ENCODE data around the gene NKX3-2. TPM values are rescaled to one million over a fixed set of nuclear protein-coding genes. Genes with fewer than 3 reads are reported as not detected.

NKX3-2 gene
- total RNA-seq, 6 donors from 2014 or later = 0.49 TPM; not detected in 5

GRCh38 chr4:13534344-13535063, 9.8 kb downstream of the NKX3-2 start:
- no peaks in the 10 kb centered on the region for H3K9me3 ChIP-seq
- no peaks in the 10 kb centered on the region for H3K36me3 ChIP-seq
- H3K27me3 ChIP-seq = peaks cover 0 to 85% (median 34%) of the 10 kb centered on the region in 4 donors
- ATAC-seq (ENCODE audit: low FRiP score in 2 of 2) = no peak
- WGBS, 2 donors = 6 to 10% methylated on average over 17 to 32 of the region's 32 CpGs
- H3K27ac ChIP-seq = no peak overlapping the region
- peak in 1 of 2 donors; percentile 54 for DNase-seq
- TF ChIP-seq CTCF (IDR thresholded peaks at IDR 0.05) = no peak
- TF ChIP-seq POLR2A (IDR thresholded peaks at IDR 0.05) = no peak
- no peak for TF ChIP-seq POLR2AphosphoS5 (IDR thresholded peaks at IDR 0.05)
- no peak for TF ChIP-seq EP300 (IDR thresholded peaks at IDR 0.05)
- H3K4me3 ChIP-seq = no peak overlapping the region
- peaks cover 0 to 25% (median 8%) of the 10 kb centered on the region in 4 donors for H3K4me1 ChIP-seq

GRCh38 chr4:13533670-13534343, 10.5 kb downstream of the NKX3-2 start:
- no peak for TF ChIP-seq POLR2A (IDR thresholded peaks at IDR 0.05)
- TF ChIP-seq CTCF (IDR thresholded peaks at IDR 0.05) = no peak
- no peak for TF ChIP-seq EP300 (IDR thresholded peaks at IDR 0.05)
- no peak for TF ChIP-seq POLR2AphosphoS5 (IDR thresholded peaks at IDR 0.05)
- no peak overlapping the region for H3K4me3 ChIP-seq
- H3K9me3 ChIP-seq = no peaks in the 10 kb centered on the region
- H3K4me1 ChIP-seq = peaks cover 0 to 31% (median 10%) of the 10 kb centered on the region in 4 donors
- WGBS, 2 donors = 8 to 16% methylated on average over 12 to 13 of the region's 13 CpGs
- no peaks in the 10 kb centered on the region for H3K36me3 ChIP-seq
- no peak overlapping the region for H3K27ac ChIP-seq
- DNase-seq (no peak), ATAC-seq (ENCODE audit: low FRiP score in 2 of 2) (no peak)
- H3K27me3 ChIP-seq = peaks cover 0 to 87% (median 34%) of the 10 kb centered on the region in 4 donors

GRCh38 chr4:13531625-13531998, 12.7 kb downstream of the NKX3-2 start:
- ATAC-seq (ENCODE audit: low FRiP score in 2 of 2) = no peak
- 29 to 30% methylated on average over 8 of the region's 8 CpGs for WGBS, 2 donors
- Histone ChIP-seq H3K9me3 (no peaks in the 10 kb centered on the region), H3K27ac (no peak overlapping the region), H3K4me1 (peaks cover 7 to 47% (median 22%) of the 10 kb centered on the region in 4 donors), H3K36me3 (no peaks in the 10 kb centered on the region), H3K4me3 (no peak overlapping the region), H3K27me3 (peaks cover 0 to 83% (median 38%) of the 10 kb centered on the region in 4 donors)
- DNase-seq = no peak
- TF ChIP-seq CTCF (IDR thresholded peaks at IDR 0.05) (no peak), POLR2A (IDR thresholded peaks at IDR 0.05) (no peak), EP300 (IDR thresholded peaks at IDR 0.05) (no peak), POLR2AphosphoS5 (IDR thresholded peaks at IDR 0.05) (no peak)

- peaks cover 7 to 47% (median 22%) of the 10 kb centered on the region in 4 donors for H3K4me1 ChIP-seq
- TF ChIP-seq POLR2A (IDR thresholded peaks at IDR 0.05) = no peak
- no peak for TF ChIP-seq CTCF (IDR thresholded peaks at IDR 0.05)
- TF ChIP-seq POLR2AphosphoS5 (IDR thresholded peaks at IDR 0.05) = no peak
- TF ChIP-seq EP300 (IDR thresholded peaks at IDR 0.05) = no peak
- WGBS, 2 donors = 7 to 9% methylated on average over 30 to 35 of the region's 35 CpGs
- H3K27ac ChIP-seq = no peak overlapping the region
- H3K4me3 ChIP-seq = no peak overlapping the region
- no peaks in the 10 kb centered on the region for H3K9me3 ChIP-seq
- no peak for DNase-seq
- peaks cover 0 to 79% (median 35%) of the 10 kb centered on the region in 4 donors for H3K27me3 ChIP-seq
- no peak for ATAC-seq (ENCODE audit: low FRiP score in 2 of 2)
- H3K36me3 ChIP-seq = no peaks in the 10 kb centered on the region
Observed at GRCh38 chr4:13530823-13531624, 13.3 kb downstream of the NKX3-2 start.

All from upper lobe of left lung (tissue), 6 donors.